Measurements from ENCODE around the gene CCL19.

CCL19 gene

GRCh38 chr9:34693560-34693959 is 2.5 kb upstream of the CCL19 start:
- DNase-seq = no peak

GRCh38 chr9:34691936-34692315 is 850 bp upstream of the CCL19 start:
- no peak for DNase-seq

GRCh38 chr9:34689512-34689911 is 1.6 kb downstream of the CCL19 start:
- DNase-seq = no peak

- no peak for DNase-seq
Observed at GRCh38 chr9:34689116-34689470, 2.0 kb downstream of the CCL19 start.

- no peak for DNase-seq
Observed at GRCh38 chr9:34688329-34689115, 2.6 kb downstream of the CCL19 start.

GRCh38 chr9:34687276-34688030 is 3.6 kb downstream of the CCL19 start:
- no peak for DNase-seq

- DNase-seq = no peak
Observed at GRCh38 chr9:34686732-34687131, 4.3 kb downstream of the CCL19 start.

- DNase-seq = no peak
Observed at GRCh38 chr9:34686231-34686630, 4.8 kb downstream of the CCL19 start.

- no peak for DNase-seq
Observed at GRCh38 chr9:34685591-34685990, 5.5 kb downstream of the CCL19 start.

- no peak for DNase-seq
Observed at GRCh38 chr9:34684816-34685215, 6.3 kb downstream of the CCL19 start.

- no peak for DNase-seq
Observed at GRCh38 chr9:34684145-34684544, 6.9 kb downstream of the CCL19 start.

GRCh38 chr9:34675869-34676268 is 15.2 kb downstream of the CCL19 start:
- DNase-seq = no peak

- no peak for DNase-seq
Observed at GRCh38 chr9:34675048-34675714, 15.9 kb downstream of the CCL19 start.

GRCh38 chr9:34674440-34674839 is 16.6 kb downstream of the CCL19 start:
- DNase-seq = no peak

GRCh38 chr9:34671307-34671706 is 19.8 kb downstream of the CCL19 start:
- no peak for DNase-seq

GRCh38 chr9:34669809-34670562 is 21.1 kb downstream of the CCL19 start:
- DNase-seq = no peak

GRCh38 chr9:34665381-34666250 is 25.5 kb downstream of the CCL19 start:
- peak; percentile 68 for DNase-seq

- no peak for DNase-seq
Observed at GRCh38 chr9:34665067-34665380, 26.1 kb downstream of the CCL19 start.

- no peak for DNase-seq
Observed at GRCh38 chr9:34664281-34665066, 26.6 kb downstream of the CCL19 start.

- no peak for DNase-seq
Observed at GRCh38 chr9:34663303-34663605, 27.8 kb downstream of the CCL19 start.

GRCh38 chr9:34662526-34663302 is 28.4 kb downstream of the CCL19 start, which contains the start of gene CCL27:
Gene CCL27 (minus strand): TSS chr9:34662657. CDS start chr9:34662633, 24 bp downstream.
- no peak for DNase-seq

All from NCI-H1436 treated with DMSO at 0.1 percent for 48 hours (cell line).